Transverse colon (tissue), 4 donors: ENCODE measurements around the gene URGCP. TPM values are rescaled to one million over a fixed set of nuclear protein-coding genes. Genes with fewer than 3 reads are reported as not detected.

ENCODE experiments used
- DNase-seq: peaks from one replicate; pipeline ENCODE4 v3.0.0-alpha.2; 2019
- H3K27ac ChIP-seq, 4 donors: fragments of 200-600 bp; sonication (generic); 2 replicates each; pipeline ENCODE4 v1.5.1; 2016 to 2018; ENCODE audit warnings: inconsistent platforms in 4 of 4
- H3K27me3 ChIP-seq: fragments of 200-600 bp; sonication (generic); 2 replicates; pipeline ENCODE4 v1.5.1; 2017; ENCODE audit warnings: inconsistent platforms
- H3K36me3 ChIP-seq, 4 donors: fragments of 200-600 bp; sonication (generic); 2 replicates each; pipeline ENCODE4 v1.5.1; 2017 to 2019; ENCODE audit warnings: inconsistent platforms in 4 of 4
- H3K4me1 ChIP-seq, 4 donors: fragments of 200-600 bp; sonication (generic); 2 replicates each; pipeline ENCODE4 v1.5.1; 2017 to 2020; ENCODE audit warnings: inconsistent platforms in 4 of 4
- H3K4me3 ChIP-seq, 4 donors: fragments of 200-600 bp; sonication (generic); 1 replicate in 1 of 4; 2 replicates in 3 of 4; pipeline versions ENCODE4 v1.5.1 to v1.6.1; 2017 to 2019; ENCODE audit warnings: inconsistent platforms in 4 of 4
- H3K9me3 ChIP-seq, 2 donors: fragments of 200-600 bp; sonication (generic); 2 replicates each; pipeline ENCODE4 v1.5.1; 2017 to 2019; ENCODE audit warnings: inconsistent platforms in 2 of 2
- EP300 ChIP-seq: sonication (generic); formaldehyde crosslinking; IDR thresholded peaks from one replicate; pipeline ENCODE4 v1.6.1; 2017; ENCODE audit warnings: antibody characterized with exemption, low read depth
- POLR2A ChIP-seq: fragments of 450-650 bp; IDR thresholded peaks from one replicate; pipeline ENCODE4 v1.6.1; 2016; ENCODE audit warnings: antibody characterized with exemption, mild to moderate bottlenecking, moderate library complexity
- POLR2AphosphoS5 ChIP-seq, 3 donors: sonication (generic); formaldehyde crosslinking; IDR thresholded peaks; one replicate each; pipeline ENCODE4 v1.6.1; 2016; ENCODE audit warnings: antibody characterized with exemption in 3 of 3
- WGBS, 2 donors: methylation state at CpG; one replicate each; pipeline ENCODE4 v1.1.5; 2018; ENCODE audit warnings: low coverage in 1 of 2; 5-methylcytosine and 5-hydroxymethylcytosine counted together
- in situ Hi-C, 4 donors: fragments of 200-750 bp; cut with MboI; loops; one replicate each; pipeline versions ENCODE4 v1.15.0 to v1.15.1; 2017; ENCODE audit warnings: low sequenced_read_pairs in 3 of 4, low pct_ligation_motif_present in 1 of 4, low pct_unique_long_range_greater_than_20kb in 1 of 4
- intact Hi-C: fragments of 100-400 bp; cut with DNase I; formaldehyde crosslinking; loops from one replicate; pipeline ENCODE4 v1.15.1; 2023; ENCODE audit warnings: low total_unique reads
- total RNA-seq, 4 donors: library from RNA; depleted of rRNA; stranded (reverse); fragments of >200 nt; gene quantifications; one replicate each; pipeline ENCODE4 v1.1.0, GENCODE V29; 2016
- TF ChIP-seq, protein P1 (sequence below), 5 experiments: fragments of 200-600 bp in 3 of 5; fragments of 450-650 bp in 2 of 5; sonication (generic) in 3 of 5; IDR thresholded peaks; 1 replicate in 2 of 5; 2 replicates in 3 of 5; pipeline ENCODE4 v1.5.1; 2016 to 2017; ENCODE audit warnings: antibody characterized with exemption in 5 of 5, inconsistent platforms in 3 of 5, mild to moderate bottlenecking in 2 of 5, moderate library complexity in 1 of 5

URGCP gene
- total RNA-seq, 4 donors from 2014 or later: 54.5 to 84.2 (median 58.2) TPM

DNA sequence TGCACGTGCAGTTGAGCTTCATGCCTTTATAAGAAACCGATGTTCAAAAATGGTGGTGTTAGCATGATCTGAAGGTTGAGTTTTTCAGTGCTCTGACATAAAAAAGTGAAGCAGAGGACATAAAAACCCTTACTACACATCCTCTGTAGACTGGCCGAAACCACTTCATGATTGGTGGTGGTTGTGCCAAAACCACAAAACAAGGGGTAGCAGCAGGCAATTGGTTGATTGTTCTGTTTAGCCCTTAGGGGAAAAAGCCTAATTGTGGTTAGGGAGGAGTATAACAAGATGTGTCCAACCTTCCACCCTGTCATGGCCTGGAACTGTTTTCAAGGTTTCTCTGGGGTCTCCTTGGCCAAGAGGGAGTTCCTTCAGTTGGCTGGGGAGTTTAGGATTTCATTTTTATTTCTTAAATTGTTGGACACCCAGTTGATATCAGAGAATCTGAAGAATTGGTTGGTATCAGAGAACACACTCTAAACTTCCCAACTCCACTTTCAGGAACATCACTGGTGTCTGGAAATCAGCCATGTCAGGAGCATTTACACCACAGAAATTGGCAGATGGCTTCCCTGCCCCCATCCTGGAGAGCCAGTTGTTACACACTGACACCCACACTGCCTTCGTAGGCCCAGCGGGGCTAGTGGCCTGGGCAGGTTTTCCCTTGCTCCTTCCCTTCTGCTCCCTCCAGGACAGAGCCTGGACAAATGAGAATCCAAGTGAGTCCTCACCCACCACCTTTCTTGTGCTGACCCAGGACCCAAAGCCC is 55.9 kb downstream of the URGCP start:
- H3K4me3 ChIP-seq: no peak overlapping the region
- WGBS, 2 donors: 88 to 100% methylated on average over 1 to 5 of the region's 5 CpGs
- no peaks in the 10 kb centered on the region for H3K27me3 ChIP-seq
- intact Hi-C loops: no loop called here
- no peak overlapping the region for H3K27ac ChIP-seq
- DNase-seq: no peak
- H3K36me3 ChIP-seq: no peaks in the 10 kb centered on the region
- no peaks in the 10 kb centered on the region for H3K4me1 ChIP-seq
- no peak for TF ChIP-seq POLR2A
- no peak for TF ChIP-seq POLR2AphosphoS5 (IDR thresholded peaks at IDR 0.05)
- in situ Hi-C loops: loop anchor here in 1 of 4 donors (25.0 kb wide), 1 partner anchor 913 kb away; the partner anchor contains the start of genes MRPL32 and PSMA2
- no peaks in the 10 kb centered on the region for H3K9me3 ChIP-seq

DNA sequence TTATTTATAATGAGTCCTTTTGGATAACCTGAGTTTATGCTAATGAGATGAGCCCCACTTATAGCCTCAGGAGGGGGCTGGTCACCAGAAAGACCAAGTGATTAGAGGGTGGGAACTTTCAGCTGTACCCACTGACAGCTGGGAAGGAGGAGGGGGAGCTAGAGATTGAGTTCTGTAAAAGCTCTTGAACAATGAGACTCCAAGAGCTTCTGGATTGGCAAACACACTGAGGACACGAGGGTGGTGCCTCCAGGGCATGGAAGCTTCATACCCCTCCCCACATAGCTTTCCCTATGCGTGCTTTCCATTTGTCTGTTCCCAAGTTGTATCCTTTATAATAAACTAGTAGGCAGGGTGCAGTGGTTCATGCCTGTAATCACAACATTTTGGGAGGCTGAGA is 57.3 kb downstream of the URGCP start:
- WGBS, 2 donors: 54 to 90% methylated on average over 2 of the region's 2 CpGs
- TF ChIP-seq POLR2AphosphoS5 (IDR thresholded peaks at IDR 0.05): no peak
- no peak for TF ChIP-seq EP300
- TF ChIP-seq, protein P1, sequence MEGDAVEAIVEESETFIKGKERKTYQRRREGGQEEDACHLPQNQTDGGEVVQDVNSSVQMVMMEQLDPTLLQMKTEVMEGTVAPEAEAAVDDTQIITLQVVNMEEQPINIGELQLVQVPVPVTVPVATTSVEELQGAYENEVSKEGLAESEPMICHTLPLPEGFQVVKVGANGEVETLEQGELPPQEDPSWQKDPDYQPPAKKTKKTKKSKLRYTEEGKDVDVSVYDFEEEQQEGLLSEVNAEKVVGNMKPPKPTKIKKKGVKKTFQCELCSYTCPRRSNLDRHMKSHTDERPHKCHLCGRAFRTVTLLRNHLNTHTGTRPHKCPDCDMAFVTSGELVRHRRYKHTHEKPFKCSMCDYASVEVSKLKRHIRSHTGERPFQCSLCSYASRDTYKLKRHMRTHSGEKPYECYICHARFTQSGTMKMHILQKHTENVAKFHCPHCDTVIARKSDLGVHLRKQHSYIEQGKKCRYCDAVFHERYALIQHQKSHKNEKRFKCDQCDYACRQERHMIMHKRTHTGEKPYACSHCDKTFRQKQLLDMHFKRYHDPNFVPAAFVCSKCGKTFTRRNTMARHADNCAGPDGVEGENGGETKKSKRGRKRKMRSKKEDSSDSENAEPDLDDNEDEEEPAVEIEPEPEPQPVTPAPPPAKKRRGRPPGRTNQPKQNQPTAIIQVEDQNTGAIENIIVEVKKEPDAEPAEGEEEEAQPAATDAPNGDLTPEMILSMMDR (IDR thresholded peaks at IDR 0.05): no peak
- TF ChIP-seq POLR2A: no peak
- H3K9me3 ChIP-seq: no peaks in the 10 kb centered on the region
- H3K4me3 ChIP-seq: no peak overlapping the region
- no peaks in the 10 kb centered on the region for H3K4me1 ChIP-seq
- in situ Hi-C loops: loop anchor here in 3 of 4 donors (25.0 kb wide), 5 partner anchors 112 to 912 kb away; partner anchors contain the start of genes STK17A (in 2 of the 3), COA1 (in 1 of the 3), MRPL32 (in 1 of the 3) and PSMA2 (in 1 of the 3)
- intact Hi-C loops: no loop called here
- H3K27me3 ChIP-seq: no peaks in the 10 kb centered on the region
- no peak overlapping the region for H3K27ac ChIP-seq
- no peak for DNase-seq
- no peaks in the 10 kb centered on the region for H3K36me3 ChIP-seq

DNA sequence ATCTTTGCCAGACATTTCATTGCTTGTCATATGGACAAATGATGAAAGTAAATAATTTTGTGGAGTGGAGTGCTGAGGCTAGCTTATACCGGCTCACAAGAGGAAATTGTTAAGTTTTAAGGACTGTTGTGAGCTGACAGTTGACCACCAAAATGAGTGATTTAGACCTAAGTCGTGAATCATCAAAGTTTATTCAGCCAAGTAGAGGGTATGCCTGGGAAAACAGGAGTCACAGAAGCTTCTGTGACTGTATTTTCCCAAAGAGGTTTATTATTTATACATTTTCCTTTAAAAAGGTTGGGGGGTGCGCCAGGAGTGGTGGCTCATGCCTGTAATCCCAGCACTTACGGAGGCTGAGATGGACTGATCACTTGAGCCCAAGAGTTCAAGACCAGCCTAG is 58.9 kb downstream of the URGCP start:
- in situ Hi-C loops (loop anchor here in 3 of 4 donors (25.0 kb wide), 5 partner anchors 110 to 910 kb away; partner anchors contain the start of genes STK17A (in 2 of the 3), COA1 (in 1 of the 3), MRPL32 (in 1 of the 3) and PSMA2 (in 1 of the 3)), intact Hi-C loops (no loop called here)
- H3K36me3 ChIP-seq: no peaks in the 10 kb centered on the region
- no peak for TF ChIP-seq POLR2A
- TF ChIP-seq, protein P1 (IDR thresholded peaks at IDR 0.05): no peak
- TF ChIP-seq EP300: no peak
- no peak for TF ChIP-seq POLR2AphosphoS5 (IDR thresholded peaks at IDR 0.05)
- no peak overlapping the region for H3K27ac ChIP-seq
- WGBS, 2 donors: 59 to 100% methylated on average over 1 to 3 of the region's 4 CpGs
- no peaks in the 10 kb centered on the region for H3K9me3 ChIP-seq
- DNase-seq: no peak
- no peaks in the 10 kb centered on the region for H3K4me1 ChIP-seq
- H3K4me3 ChIP-seq: no peak overlapping the region
- H3K27me3 ChIP-seq: no peaks in the 10 kb centered on the region

DNA sequence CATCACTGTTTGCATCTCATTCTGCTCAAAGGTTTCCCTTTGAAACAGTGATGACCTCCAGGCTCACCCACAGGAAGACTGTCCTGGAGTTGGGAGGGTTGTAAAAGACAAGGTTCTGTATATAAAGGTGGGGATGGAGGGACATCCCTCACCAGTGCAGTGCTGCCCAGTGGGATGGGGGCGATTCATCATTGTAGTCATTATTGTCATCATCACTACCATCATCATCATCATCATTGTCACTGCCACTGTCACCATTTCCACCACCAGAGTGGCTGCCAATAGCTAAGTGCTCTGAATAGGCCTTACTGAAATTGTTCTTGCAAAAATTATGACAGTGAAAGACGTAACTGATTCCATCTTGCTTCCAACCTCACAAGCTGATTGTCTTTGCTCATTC is 61.7 kb downstream of the URGCP start:
- Histone ChIP-seq H3K4me3 (no peak overlapping the region), H3K36me3 (no peaks in the 10 kb centered on the region), H3K27me3 (peaks cover 2% of the 10 kb centered on the region), H3K27ac (no peak overlapping the region), H3K9me3 (no peaks in the 10 kb centered on the region), H3K4me1 (no peaks in the 10 kb centered on the region)
- in situ Hi-C loops (loop anchor here in 3 of 4 donors (25.0 kb wide), 5 partner anchors 107 to 907 kb away; partner anchors contain the start of genes STK17A (in 2 of the 3), COA1 (in 1 of the 3), MRPL32 (in 1 of the 3) and PSMA2 (in 1 of the 3)), intact Hi-C loops (no loop called here)
- no peak for DNase-seq
- no peak for TF ChIP-seq POLR2A
- TF ChIP-seq EP300: no peak
- TF ChIP-seq, protein P1 (IDR thresholded peaks at IDR 0.05): no peak
- TF ChIP-seq POLR2AphosphoS5 (IDR thresholded peaks at IDR 0.05): no peak
- 60 to 85% methylated on average over 1 to 2 of the region's 2 CpGs for WGBS, 2 donors
